ENCODE data around the gene RAB34. TPM values are rescaled to one million over a fixed set of nuclear protein-coding genes. Genes with fewer than 3 reads are reported as not detected.
"Not testable (repeated sequence)": the region's sequence is repeated elsewhere in the genome, so short reads cannot be mapped to it uniquely, and the experiment has no call there.

The RAB34 gene
- total RNA-seq, 1 experiment from 2014 or later = 158 TPM

DNA sequence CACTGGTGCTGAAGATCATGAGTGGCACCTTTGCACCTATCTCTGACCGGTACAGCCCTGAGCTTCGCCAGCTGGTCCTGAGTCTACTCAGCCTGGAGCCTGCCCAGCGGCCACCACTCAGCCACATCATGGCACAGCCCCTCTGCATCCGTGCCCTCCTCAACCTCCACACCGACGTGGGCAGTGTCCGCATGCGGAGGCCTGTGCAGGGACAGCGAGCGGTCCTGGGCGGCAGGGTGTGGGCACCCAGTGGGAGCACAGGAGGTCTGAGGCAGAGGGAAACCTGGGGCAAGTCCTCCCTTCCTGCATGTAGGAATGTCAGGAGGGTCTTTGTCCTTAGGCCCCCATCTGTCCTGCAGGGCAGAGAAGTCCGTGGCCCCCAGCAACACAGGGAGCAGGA, 19.6 kb upstream of the RAB34 start:
- Histone ChIP-seq H3K36me3 (ENCODE audit: insufficient read depth, low read length, poor library complexity, severe bottlenecking) (no peaks in the 10 kb centered on the region), H3K4me3 (ENCODE audit: low read depth, low read length, poor library complexity, severe bottlenecking) (no peak overlapping the region), H3K9me3 (ENCODE audit: low read depth, low read length, poor library complexity, severe bottlenecking) (no peaks in the 10 kb centered on the region), H3K27ac (ENCODE audit: low read depth, low read length, poor library complexity, severe bottlenecking) (no peak overlapping the region), H3K27me3 (replicated peaks; ENCODE audit: insufficient read depth, low read depth, low read length, poor library complexity) (no peaks in the 10 kb centered on the region), H3K4me1 (ENCODE audit: insufficient read depth, low read length, poor library complexity, severe bottlenecking) (no peaks in the 10 kb centered on the region)
- ChIA-PET POLR2A (ENCODE audit: low non-redundant PET) (no interaction called here), CTCF (no interaction called here)
- no peak for DNase-seq (ENCODE audit: low spot score)
- no TSS peak for BruUV-seq (replicated peaks)
- TF ChIP-seq EZH2 (IDR thresholded peaks at IDR 0.05; ENCODE audit: borderline replicate concordance, low read depth, low read length, poor library complexity, severe bottlenecking) = no peak
- TF ChIP-seq, protein P1, sequence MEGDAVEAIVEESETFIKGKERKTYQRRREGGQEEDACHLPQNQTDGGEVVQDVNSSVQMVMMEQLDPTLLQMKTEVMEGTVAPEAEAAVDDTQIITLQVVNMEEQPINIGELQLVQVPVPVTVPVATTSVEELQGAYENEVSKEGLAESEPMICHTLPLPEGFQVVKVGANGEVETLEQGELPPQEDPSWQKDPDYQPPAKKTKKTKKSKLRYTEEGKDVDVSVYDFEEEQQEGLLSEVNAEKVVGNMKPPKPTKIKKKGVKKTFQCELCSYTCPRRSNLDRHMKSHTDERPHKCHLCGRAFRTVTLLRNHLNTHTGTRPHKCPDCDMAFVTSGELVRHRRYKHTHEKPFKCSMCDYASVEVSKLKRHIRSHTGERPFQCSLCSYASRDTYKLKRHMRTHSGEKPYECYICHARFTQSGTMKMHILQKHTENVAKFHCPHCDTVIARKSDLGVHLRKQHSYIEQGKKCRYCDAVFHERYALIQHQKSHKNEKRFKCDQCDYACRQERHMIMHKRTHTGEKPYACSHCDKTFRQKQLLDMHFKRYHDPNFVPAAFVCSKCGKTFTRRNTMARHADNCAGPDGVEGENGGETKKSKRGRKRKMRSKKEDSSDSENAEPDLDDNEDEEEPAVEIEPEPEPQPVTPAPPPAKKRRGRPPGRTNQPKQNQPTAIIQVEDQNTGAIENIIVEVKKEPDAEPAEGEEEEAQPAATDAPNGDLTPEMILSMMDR (conservative IDR thresholded peaks at IDR 0.05; ENCODE audit: low read depth, low read length) = no peak
- intact Hi-C loops (cut with micrococcal nuclease; ENCODE audit: unreplicated experiment) = no loop called here

DNA sequence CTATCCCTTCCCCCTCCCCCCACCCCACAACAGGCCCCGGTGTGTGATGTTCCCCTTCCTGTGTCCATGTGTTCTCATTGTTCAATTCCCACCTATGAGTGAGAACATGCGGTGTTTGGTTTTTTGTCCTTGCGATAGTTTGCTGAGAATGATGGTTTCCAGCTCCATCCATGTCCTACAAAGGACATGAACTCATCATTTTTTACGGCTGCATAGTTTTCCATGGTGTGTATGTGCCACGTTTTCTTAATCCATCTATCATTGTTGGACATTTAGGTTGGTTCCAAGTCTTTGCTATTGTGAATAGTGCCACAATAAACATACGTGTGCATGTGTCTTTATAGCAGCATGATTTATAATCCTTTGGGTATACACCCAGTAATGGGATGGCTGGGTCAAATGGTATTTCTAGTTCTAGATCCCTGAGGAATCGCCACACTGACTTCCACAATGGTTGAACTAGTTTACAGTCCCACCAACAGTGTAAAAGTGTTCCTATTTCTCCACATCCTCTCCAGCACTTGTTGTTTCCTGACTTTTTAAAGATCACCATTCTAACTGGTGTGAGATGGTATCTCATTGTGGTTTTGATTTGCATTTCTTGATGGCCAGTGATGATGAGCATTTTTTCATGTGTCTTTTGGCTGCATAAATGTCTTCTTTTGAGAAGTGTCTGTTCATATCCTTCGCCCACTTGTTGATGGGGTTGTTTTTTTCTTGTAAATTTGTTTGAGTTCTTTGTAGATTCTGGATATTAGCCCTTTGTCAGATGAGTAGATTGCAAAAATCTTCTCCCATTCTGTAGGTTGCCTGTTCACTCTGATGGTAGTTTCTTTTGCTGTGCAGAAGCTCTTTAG, 18.5 kb upstream of the RAB34 start:
- CTCF ChIA-PET; H3K9me3 ChIP-seq (ENCODE audit: low read depth, low read length, poor library complexity, severe bottlenecking); H3K4me3 ChIP-seq (ENCODE audit: low read depth, low read length, poor library complexity, severe bottlenecking); H3K27me3 ChIP-seq (replicated peaks; ENCODE audit: insufficient read depth, low read depth, low read length, poor library complexity); H3K36me3 ChIP-seq (ENCODE audit: insufficient read depth, low read length, poor library complexity, severe bottlenecking); DNase-seq (ENCODE audit: low spot score); POLR2A ChIA-PET (ENCODE audit: low non-redundant PET); BruUV-seq (replicated peaks); H3K4me1 ChIP-seq (ENCODE audit: insufficient read depth, low read length, poor library complexity, severe bottlenecking); H3K27ac ChIP-seq (ENCODE audit: low read depth, low read length, poor library complexity, severe bottlenecking); intact Hi-C loops (cut with micrococcal nuclease; ENCODE audit: unreplicated experiment): not testable (repeated sequence)

DNA sequence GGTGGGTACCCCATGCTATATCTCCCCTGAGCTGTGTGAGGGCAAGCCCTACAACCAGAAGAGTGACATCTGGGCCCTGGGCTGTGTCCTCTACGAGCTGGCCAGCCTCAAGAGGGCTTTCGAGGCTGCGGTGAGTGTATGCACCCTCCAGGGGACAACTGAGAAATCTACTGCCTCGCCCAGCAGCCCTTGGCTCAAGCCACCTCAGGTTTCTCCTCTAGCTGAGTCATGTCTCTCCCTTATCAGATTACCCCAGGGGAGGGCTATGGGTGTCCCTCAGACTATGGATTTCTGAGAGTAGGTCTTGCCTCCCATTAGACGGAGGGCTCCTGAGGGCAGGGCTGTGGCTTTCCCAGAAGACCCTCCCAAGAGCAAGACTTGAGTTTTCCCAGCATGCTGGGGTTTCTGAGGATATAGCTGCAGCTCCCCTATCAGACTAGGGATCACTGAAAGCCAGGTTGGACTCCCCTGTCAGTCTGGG, 17.6 kb upstream of the RAB34 start:
- H3K4me3 ChIP-seq (ENCODE audit: low read depth, low read length, poor library complexity, severe bottlenecking) = no peak overlapping the region
- H3K36me3 ChIP-seq (ENCODE audit: insufficient read depth, low read length, poor library complexity, severe bottlenecking) = no peaks in the 10 kb centered on the region
- POLR2A ChIA-PET (ENCODE audit: low non-redundant PET) = no interaction called here
- H3K27me3 ChIP-seq (replicated peaks; ENCODE audit: insufficient read depth, low read depth, low read length, poor library complexity) = no peaks in the 10 kb centered on the region
- CTCF ChIA-PET = no interaction called here
- no TSS peak for BruUV-seq (replicated peaks)
- intact Hi-C loops (cut with micrococcal nuclease; ENCODE audit: unreplicated experiment) = no loop called here
- H3K27ac ChIP-seq (ENCODE audit: low read depth, low read length, poor library complexity, severe bottlenecking) = no peak overlapping the region
- H3K9me3 ChIP-seq (ENCODE audit: low read depth, low read length, poor library complexity, severe bottlenecking) = no peaks in the 10 kb centered on the region
- H3K4me1 ChIP-seq (ENCODE audit: insufficient read depth, low read length, poor library complexity, severe bottlenecking) = no peaks in the 10 kb centered on the region
- no peak for DNase-seq (ENCODE audit: low spot score)
- TF ChIP-seq, protein P1 (conservative IDR thresholded peaks at IDR 0.05; ENCODE audit: low read depth, low read length) = no peak
- TF ChIP-seq EZH2 (IDR thresholded peaks at IDR 0.05; ENCODE audit: borderline replicate concordance, low read depth, low read length, poor library complexity, severe bottlenecking) = no peak
